Measurements from ENCODE around the gene SPON1.
"Not testable (repeated sequence)": the region's sequence is repeated elsewhere in the genome, so short reads cannot be mapped to it uniquely, and the experiment has no call there.

The SPON1 gene

DNA sequence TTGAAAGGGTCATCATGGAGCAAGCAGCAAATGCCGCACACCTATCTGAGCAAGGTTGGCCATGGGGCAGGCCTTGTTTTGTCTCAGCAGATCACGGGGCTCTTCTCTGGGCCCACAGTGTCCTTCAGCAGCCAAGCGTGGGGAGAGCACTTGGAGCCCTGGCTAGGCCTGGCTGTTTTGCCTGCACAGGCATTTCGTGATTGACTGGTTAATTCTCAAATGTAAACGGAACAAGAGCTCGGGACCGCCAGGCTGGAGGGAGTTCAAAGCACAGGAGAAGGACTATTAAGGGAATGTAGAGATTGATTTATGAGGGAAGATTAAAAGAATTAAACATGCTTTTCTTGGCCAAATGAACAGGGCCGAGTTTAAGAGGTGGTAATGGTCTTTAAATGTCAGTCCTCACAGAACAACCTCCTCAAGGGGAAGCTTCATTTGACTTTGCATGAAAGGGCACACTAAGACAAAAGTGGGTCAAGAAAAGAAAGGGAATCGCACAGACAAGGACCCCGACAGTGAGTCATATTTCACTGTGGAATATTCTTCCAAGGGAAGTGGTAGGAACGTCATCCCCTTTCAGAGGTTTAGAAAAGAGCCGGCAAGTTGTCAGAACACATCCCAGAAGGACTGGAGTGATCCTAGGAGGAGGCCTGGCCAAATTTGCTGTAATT lies 20.7 kb downstream of the SPON1 start:
- no peak for DNase-seq (ENCODE audit: low read depth)

DNA sequence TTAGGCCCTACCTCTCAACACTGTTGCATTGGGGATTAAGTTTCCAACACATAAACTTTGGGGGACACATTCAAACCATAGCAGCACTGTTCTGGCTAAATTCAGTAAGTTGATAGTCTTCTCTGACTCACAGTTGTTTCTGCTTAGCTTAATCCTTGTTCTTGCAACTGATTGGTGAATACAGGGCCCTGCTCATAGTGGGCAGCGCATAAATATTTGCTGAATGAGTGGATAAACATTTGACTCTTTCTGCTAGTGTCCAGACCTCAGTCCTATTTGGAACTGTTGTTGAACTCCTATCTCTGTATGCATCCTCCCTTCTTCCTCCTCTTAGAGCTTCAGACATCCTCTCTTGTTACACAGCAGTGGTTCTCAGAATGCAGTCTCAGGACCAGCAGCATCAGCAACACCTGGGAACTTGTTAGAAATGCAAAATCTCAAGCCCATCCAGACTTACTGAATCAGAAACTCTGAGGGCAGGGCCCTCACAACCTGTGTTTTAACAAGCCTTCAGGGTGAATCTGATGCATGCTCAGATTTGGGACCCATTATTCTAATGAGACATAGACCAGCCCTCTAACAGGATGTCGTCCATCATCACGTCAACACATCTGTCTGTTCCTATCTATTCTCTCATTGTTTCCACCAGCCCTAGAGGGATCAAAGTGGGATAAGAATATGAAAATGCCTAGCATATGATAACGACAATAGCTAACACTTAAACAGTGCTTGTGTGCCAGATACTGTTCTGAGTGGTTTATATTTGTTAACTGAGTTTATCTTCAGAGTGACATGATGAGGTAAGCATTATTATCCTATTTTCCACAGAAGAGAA lies 22.3 kb downstream of the SPON1 start:
- DNase-seq (ENCODE audit: low read depth) = no peak

- DNase-seq (ENCODE audit: low read depth) = not testable (repeated sequence)
Observed at GRCh38 chr11:13986695-13987094, 24.2 kb downstream of the SPON1 start.

- DNase-seq (ENCODE audit: low read depth) = not testable (repeated sequence)
Observed at GRCh38 chr11:13992158-13992856, 29.8 kb downstream of the SPON1 start.

GRCh38 chr11:13993096-13993765 lies 30.7 kb downstream of the SPON1 start:
- no peak for DNase-seq (ENCODE audit: low read depth)

- DNase-seq (ENCODE audit: low read depth) = no peak
Observed at GRCh38 chr11:13997881-13998280, 35.4 kb downstream of the SPON1 start.

- no peak for DNase-seq (ENCODE audit: low read depth)
Observed at GRCh38 chr11:13999704-14000103, 37.2 kb downstream of the SPON1 start.

DNA sequence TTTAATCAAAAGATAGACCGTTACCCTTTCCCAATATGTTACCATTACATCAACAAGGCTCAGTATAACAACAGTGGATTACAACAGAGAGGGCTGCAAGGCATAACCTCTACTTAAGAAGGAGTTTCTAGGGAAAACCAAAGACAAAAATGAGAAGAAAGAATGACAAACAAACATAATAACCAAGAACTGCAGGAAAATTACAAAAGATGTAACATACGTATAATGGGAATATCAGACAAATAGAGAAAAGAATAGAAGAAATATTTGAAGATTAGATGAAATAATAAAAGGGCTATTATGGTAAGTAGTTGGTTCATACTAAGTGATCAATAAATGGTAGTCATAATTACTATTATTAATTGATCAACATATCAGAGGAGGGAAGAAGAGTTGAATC lies 39.1 kb downstream of the SPON1 start:
- DNase-seq (ENCODE audit: low read depth) = no peak

GRCh38 chr11:14007566-14007965 lies 45.0 kb downstream of the SPON1 start:
- DNase-seq (ENCODE audit: low read depth) = no peak

DNA sequence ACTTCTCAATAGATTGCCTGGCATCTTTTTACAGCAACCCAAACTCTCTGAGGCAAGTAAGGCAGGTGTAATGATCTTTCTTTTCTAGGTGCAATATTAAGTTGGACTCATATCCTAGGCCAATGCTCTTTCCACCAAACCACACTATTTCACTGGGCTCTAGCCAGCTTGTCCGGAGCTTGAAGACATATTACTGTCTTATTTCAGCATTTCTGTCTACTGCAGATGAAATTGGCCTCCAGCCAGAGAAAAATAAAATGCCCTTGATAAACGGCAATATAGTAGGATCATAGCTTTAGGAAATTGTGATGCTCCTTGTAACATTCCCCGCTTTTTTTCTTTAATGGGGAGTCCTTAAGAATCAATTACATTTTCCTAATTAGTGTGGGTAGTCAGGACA lies 48.1 kb downstream of the SPON1 start:
- DNase-seq (ENCODE audit: low read depth) = no peak

DNA sequence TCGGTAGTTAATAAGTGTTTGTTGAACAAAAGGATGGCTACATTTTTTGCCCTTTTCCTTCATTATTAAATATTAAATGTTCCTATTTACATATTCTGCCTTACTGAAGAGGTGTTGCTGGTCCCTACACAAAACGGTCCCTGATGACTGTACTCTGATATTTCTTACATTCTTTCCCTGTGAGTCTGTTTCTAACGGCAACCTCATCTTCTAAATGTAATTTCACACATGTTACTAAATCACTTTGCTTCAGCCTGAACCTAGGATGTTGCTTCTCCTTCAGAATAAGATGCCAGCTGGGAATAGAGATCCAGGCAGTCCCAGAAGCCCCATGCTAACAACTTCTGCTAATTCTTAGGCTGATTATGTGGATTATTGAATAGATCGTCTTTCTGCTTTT lies 50.3 kb downstream of the SPON1 start:
- no peak for DNase-seq (ENCODE audit: low read depth)

DNA sequence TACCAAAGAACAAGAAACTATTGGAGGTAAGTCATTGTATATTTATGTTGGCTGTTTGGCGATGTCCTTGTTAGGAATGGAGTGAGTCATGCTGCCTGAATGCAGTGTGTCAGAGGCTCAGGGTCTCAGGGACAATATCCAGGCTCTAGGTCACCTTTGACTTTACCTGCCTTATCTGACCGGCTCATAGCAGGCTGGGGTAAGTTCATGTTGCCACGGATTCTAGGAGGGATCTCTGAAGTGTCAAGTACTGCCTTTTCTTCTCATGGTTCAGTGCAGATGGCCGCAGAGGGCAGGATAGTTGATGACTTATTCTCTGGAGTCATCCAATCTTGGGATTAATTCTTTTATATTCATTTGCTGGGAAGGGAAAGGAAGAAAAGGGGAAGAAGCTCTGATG lies 53.2 kb downstream of the SPON1 start:
- no peak for DNase-seq (ENCODE audit: low read depth)

DNA sequence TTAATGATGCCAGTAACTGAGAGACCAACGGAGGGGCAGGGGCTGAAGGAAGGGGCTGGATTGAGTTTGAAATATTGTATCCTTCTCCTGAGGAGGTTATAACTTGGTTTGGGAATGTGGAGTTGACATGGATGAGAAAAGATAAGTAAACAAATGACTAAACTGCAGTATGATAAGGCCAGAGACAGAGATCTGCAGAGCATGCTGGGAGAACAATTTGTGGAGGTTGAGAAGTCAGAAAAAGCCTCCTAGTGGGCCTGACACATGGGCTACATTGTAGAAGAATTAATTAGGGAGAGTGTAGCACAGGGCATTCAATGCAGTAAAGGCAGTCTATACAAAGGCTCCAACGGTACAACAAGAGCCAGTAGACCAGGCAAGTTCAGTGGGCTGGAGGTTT lies 55.9 kb downstream of the SPON1 start:
- DNase-seq (ENCODE audit: low read depth) = no peak

DNA sequence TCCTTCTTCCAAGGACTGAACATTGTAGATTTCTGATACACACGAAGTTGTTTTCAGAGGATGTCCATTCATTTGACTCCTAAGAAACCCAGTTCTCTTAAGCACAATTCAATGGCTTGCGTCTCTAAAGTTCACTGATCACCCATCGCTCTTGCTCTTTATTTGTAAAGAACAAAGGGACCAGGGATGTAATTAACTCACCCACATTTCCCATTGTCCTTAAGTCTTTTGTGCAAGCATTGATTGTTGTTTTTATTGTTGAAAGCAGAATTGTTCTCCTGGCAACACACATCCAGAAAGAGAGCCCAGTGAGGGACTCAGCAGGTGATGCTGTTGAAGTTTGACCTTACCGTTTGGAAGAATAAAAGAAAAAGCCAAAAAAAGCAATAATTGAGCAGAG lies 59.2 kb downstream of the SPON1 start:
- no peak for DNase-seq (ENCODE audit: low read depth)

DNA sequence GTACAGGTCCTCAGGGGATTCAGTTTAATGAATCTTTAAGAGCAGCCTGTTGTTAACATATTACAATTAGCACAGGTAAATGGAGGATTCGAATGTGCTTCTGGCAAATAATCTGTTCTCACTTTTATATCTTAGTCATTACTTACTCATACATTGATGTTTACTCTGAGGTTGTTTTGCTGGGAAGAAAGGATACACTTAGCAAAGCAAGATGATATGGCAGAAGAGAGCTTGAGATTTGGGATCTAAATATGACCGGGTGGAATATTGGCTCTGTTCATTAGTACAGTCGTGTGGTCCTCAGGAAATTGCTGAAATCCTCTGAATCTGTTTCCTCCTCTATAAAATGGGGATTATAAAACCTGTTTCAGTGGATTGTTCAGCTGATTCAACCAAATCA lies 59.7 kb downstream of the SPON1 start:
- no peak for DNase-seq (ENCODE audit: low read depth)

GRCh38 chr11:14022821-14023220 lies 60.3 kb downstream of the SPON1 start:
- no peak for DNase-seq (ENCODE audit: low read depth)

GRCh38 chr11:14026961-14027360 lies 64.4 kb downstream of the SPON1 start:
- no peak for DNase-seq (ENCODE audit: low read depth)

DNA sequence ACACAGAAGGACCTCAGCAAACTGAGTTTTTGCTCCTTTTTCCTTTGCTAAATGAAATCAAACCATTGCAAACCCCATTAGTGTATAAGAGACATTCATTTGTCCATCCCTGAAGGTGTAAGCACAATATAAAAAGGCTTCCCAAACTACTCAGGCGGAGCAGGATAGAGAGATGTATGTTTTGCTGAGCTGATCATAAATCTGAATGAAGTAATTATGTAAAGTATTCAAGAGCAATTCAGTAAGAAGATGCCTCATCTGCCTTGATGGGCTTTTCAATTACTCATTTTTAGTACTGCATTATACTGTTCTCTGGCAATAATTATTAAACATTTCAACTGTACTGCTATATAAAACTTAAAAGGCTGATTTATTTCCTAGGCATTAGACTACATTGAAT lies 65.0 kb downstream of the SPON1 start:
- DNase-seq (ENCODE audit: low read depth) = no peak

- DNase-seq (ENCODE audit: low read depth) = no peak
Observed at GRCh38 chr11:14029440-14029839, 66.9 kb downstream of the SPON1 start.

DNA sequence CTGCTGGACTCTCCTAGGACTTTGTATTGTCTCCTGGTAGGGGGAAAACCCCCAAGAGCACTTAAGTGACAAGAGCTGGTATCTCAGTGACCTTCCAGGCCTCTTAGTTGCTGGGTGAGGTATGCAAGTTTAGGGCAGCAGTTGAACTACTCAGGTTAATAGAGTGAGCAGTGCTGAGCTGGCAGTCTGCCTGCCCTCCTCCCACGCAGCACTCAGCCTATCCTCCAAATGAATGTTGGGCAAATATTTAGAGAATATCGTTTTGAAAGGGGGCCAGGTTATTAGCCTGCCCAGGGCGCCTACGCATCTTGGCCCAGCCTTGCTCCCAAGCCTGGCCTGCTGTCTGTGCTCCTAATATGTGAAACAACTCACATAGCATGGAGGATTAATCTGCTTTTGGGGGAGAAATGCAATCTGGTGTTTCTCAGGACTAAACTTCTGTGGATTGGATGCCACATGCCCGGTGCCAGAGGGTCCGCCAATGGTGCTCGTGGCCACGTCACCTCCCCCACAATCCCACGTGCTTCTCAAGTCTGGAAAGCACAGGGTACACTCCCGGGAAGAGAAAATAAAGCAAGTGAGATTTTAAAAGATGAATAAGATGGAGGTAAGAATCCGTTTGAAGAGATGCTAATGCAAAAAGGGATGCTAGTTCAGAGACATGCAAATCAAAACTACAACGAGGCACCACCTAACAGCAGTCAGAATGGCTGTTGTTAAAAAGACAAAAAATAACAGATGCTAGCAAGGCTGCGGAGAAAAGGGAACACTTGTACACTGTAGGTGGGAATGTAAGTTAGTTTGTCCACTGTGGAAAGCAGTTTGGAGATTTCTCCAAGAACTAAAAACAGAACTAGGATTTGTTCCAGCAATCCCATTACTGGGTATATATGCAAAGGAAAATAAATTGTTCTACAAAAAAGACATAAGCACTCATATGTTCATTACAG lies 67.7 kb downstream of the SPON1 start:
- no peak for DNase-seq (ENCODE audit: low read depth)

DNA sequence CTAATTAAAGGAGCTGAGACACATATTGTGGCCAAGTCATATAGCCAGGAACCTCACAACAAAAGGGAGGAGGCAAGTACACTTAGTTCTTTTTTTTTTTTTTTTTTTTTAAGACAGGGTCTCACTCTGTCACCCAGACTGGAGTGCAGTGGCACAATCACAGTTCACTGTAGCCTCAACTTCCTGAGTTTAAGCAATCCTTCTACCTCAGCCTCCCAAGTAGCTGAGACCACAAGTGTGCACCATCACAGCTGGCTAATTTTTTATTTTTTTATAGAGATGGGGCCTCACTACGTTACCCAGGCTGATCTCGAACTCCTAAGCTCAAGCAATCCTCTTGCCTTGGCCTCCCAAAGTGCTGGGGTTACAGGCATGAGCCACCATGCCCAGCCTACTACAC lies 73.0 kb downstream of the SPON1 start:
- not testable (repeated sequence) for DNase-seq (ENCODE audit: low read depth)
